ENCODE data around the gene EPHA1.
"Not testable (repeated sequence)": the region's sequence is repeated elsewhere in the genome, so short reads cannot be mapped to it uniquely, and the experiment has no call there.

Gene EPHA1

GRCh38 chr7:143411976-143412708, 3.5 kb upstream of the EPHA1 start:
- no peak for TF ChIP-seq Cebpa-rat (IDR thresholded peaks at IDR 0.05)

DNA sequence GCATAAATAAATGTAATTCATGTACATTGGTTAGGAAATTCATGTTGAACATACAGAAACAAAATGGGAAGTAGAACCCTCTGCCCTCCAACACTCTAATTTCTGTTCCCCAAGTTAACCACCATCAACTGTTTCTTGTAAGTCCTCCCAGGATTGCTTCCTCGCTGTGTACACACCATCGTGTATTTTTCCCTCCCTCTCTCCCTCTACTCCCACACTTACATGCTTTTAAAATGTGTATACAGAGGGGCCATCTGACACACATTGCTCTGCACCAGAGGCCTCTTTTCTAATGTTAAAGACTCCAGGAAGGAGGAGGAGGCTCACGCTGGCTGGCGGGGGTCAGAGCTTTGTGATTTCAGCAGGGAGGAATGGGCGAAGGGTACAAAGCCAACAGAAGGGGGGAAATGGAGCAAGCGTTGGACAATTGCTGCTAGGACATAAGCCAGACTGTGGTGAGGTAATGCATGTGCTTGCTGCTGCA, 1.9 kb upstream of the EPHA1 start:
- Histone ChIP-seq H3K27ac (peak overlapping the region in 9 of 11 experiments; percentile 7 to 87 (median 48); a peak in 13 of 22 replicates), H3K36me3 (no peaks in the 10 kb centered on the region), H3K9me3 (replicated peaks in 1 of 11) (peaks cover 0 to 17% (median 0%) of the 10 kb centered on the region in 11 experiments; a peak in 3 of 22 replicates), H3K27me3 (peaks cover 0 to 12% (median 0%) of the 10 kb centered on the region in 11 experiments; a peak in 5 of 22 replicates), H3K4me3 (peak overlapping the region in 4 of 10 experiments; percentile 9 to 36 (median 32); a peak in 4 of 20 replicates), H3K4me1 (peaks cover 44 to 98% (median 84%) of the 10 kb centered on the region in 10 experiments), H4K20me1 (no peaks in the 10 kb centered on the region), H3K9ac (peak overlapping the region in 4 of 11 experiments; percentile 37 to 72 (median 60); a peak in 5 of 22 replicates), H3K4me2 (peak overlapping the region; percentile 52 to 92 (median 73); a peak in 21 of 22 replicates)
- no peak for TF ChIP-seq Cebpa-rat (IDR thresholded peaks at IDR 0.05)

More at GRCh38 chr7:143411976-143412708, 3.5 kb upstream of the EPHA1 start:
- peaks cover 0 to 17% (median 0%) of the 10 kb centered on the region in 11 experiments; a peak in 3 of 22 replicates for H3K9me3 ChIP-seq (replicated peaks in 1 of 11)
- peak overlapping the region in 2 of 10 experiments; percentile 13 to 19; a peak in 1 of 20 replicates for H3K4me3 ChIP-seq
- H3K4me2 ChIP-seq = peak overlapping the region; percentile 60 to 92 (median 70)
- no peaks in the 10 kb centered on the region for H3K36me3 ChIP-seq
- peaks cover 0 to 12% (median 0%) of the 10 kb centered on the region in 11 experiments; a peak in 5 of 22 replicates for H3K27me3 ChIP-seq
- no peaks in the 10 kb centered on the region for H4K20me1 ChIP-seq
- peaks cover 53 to 97% (median 85%) of the 10 kb centered on the region in 10 experiments for H3K4me1 ChIP-seq
- H3K27ac ChIP-seq = peak overlapping the region in 8 of 11 experiments; percentile 9 to 87 (median 26); a peak in 11 of 22 replicates
- H3K9ac ChIP-seq = 0 out of 22 replicates have a peak overlapping the region, but pooled peaks of 2 of the 11 experiments have one; percentile 3 to 13

DNA sequence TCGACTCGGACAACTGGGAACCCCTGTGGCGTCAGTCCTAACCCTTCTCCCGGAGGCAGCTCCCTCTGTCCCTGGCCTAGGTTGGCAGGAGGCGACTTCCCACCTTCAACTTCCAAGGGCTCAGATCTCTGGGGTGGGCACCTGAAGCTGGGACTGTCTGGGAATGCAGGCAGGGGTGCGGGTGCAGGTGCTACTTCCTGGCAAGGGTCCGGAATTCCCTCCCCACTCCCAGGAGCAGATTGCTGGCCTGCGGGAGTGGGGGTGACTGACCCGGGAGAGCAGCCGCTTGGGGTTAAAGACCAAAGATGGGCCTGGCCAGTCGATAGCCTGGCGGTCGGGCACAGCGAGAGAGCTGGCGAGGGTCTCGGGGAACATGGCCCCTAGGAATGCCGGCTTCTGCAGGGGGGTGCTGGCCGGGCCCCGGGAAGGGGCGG, 387 bp downstream of the EPHA1 start:
- peaks cover 0 to 5% (median 0%) of the 10 kb centered on the region in 11 experiments; a peak in 2 of 22 replicates for H3K9me3 ChIP-seq (replicated peaks in 1 of 11)
- H3K4me3 ChIP-seq = peak overlapping the region in 6 of 10 experiments; percentile 9 to 66 (median 38); a peak in 8 of 20 replicates
- H3K4me2 ChIP-seq = peak overlapping the region; percentile 34 to 99 (median 88)
- no peaks in the 10 kb centered on the region for H4K20me1 ChIP-seq
- no peaks in the 10 kb centered on the region for H3K36me3 ChIP-seq
- peak overlapping the region in 4 of 11 experiments; percentile 23 to 62 (median 42); a peak in 8 of 22 replicates for H3K27ac ChIP-seq
- TF ChIP-seq Cebpa-rat (IDR thresholded peaks at IDR 0.05) = no peak
- H3K9ac ChIP-seq = peak overlapping the region in 5 of 11 experiments; percentile 26 to 65 (median 54); a peak in 9 of 22 replicates
- H3K27me3 ChIP-seq = peaks cover 0 to 12% (median 0%) of the 10 kb centered on the region in 11 experiments; a peak in 5 of 22 replicates
- H3K4me1 ChIP-seq = peaks cover 43 to 85% (median 66%) of the 10 kb centered on the region in 10 experiments

DNA sequence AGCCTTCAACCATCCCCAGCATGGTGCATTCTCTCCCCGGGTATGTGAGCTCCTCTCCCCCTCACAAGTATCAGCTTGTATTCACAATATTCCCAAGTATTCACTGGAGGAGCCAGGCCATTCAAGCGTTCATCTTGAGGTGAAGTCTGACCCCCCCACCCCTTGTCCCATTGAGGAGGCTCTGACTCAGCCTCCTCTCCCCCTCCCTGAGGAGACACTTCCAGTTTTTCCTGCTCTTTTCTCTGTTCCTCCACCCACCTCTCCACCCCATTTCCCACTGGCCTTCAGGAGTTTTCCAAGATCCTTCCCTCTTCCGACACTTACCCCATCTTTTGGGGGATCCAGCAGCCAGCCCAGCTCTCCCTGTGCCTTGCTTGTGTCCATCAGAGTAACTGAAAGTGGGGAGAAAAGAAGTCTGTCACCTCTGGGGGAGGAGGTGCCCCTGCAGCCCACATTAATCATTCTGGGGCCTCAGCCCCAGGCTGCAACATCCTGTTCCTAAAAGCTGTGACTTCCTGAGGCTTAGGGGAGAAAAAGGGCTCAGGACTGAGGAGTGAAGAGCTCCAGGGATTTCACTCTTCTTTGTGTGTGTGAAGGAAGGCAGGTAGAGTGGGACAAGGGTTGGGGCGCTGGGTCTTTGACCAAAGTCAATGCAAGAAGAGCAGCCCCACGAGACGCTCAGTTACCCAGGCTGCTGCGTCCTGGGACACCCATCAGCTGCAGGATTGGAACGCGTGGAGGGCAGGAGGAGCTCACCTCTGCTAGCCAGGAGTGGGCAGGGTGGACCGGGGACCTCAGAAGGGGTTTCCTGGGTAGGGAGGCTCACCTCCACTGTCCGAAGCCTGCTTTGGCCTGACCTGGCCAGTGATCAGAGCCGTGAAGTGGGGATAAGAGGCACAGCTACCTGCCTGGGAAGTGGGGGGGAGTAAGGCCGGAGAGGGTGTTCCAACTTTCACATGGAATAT, 1.1 kb downstream of the EPHA1 start:
- H3K36me3 ChIP-seq = no peaks in the 10 kb centered on the region
- H3K4me2 ChIP-seq = peak overlapping the region; percentile 34 to 99 (median 88)
- H3K9ac ChIP-seq = peak overlapping the region in 5 of 11 experiments; percentile 26 to 65 (median 54); a peak in 10 of 22 replicates
- H3K4me1 ChIP-seq = peaks cover 37 to 78% (median 59%) of the 10 kb centered on the region in 10 experiments
- H3K9me3 ChIP-seq (replicated peaks in 1 of 11) = 0 out of 22 replicates have a peak, but pooled peaks cover 0 to 4% (median 0%) of the 10 kb centered on the region in 11 experiments
- H4K20me1 ChIP-seq = no peaks in the 10 kb centered on the region
- peak overlapping the region in 6 of 10 experiments; percentile 9 to 66 (median 38); a peak in 9 of 20 replicates for H3K4me3 ChIP-seq
- peaks cover 0 to 12% (median 0%) of the 10 kb centered on the region in 11 experiments; a peak in 5 of 22 replicates for H3K27me3 ChIP-seq
- no peak for TF ChIP-seq Cebpa-rat (IDR thresholded peaks at IDR 0.05)
- H3K27ac ChIP-seq = peak overlapping the region in 5 of 11 experiments; percentile 7 to 62 (median 40); a peak in 9 of 22 replicates

DNA sequence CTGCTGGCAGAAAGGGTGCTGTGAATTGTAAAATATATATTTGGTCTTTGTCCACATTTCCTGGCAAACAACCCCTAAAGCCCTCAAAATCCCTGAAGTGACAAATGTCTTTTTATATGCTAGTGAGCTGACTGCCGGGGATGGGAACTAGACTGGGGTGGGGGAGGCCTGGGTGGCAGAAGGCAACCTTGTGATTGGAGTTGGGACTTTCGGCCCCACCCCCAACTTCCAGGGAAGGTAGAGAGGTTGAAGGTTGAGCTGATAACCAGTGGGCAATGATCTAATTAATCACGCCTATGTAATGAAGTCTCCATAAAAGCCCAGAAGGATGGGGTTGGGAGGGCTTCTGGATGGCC, 2.7 kb downstream of the EPHA1 start:
- Histone ChIP-seq H3K27me3 (peaks cover 0 to 12% (median 0%) of the 10 kb centered on the region in 11 experiments; a peak in 5 of 22 replicates), H3K4me1 (peaks cover 22 to 62% (median 43%) of the 10 kb centered on the region in 10 experiments), H3K27ac (no peak overlapping the region), H3K4me3 (no peak overlapping the region), H3K9me3 (replicated peaks in 1 of 11) (0 out of 22 replicates have a peak, but pooled peaks cover 0 to 4% (median 0%) of the 10 kb centered on the region in 11 experiments), H3K4me2 (peak overlapping the region in 4 of 11 experiments; percentile 88 to 99 (median 96); a peak in 9 of 22 replicates), H4K20me1 (no peaks in the 10 kb centered on the region), H3K9ac (no peak overlapping the region), H3K36me3 (no peaks in the 10 kb centered on the region)
- TF ChIP-seq Cebpa-rat (IDR thresholded peaks at IDR 0.05) = no peak

DNA sequence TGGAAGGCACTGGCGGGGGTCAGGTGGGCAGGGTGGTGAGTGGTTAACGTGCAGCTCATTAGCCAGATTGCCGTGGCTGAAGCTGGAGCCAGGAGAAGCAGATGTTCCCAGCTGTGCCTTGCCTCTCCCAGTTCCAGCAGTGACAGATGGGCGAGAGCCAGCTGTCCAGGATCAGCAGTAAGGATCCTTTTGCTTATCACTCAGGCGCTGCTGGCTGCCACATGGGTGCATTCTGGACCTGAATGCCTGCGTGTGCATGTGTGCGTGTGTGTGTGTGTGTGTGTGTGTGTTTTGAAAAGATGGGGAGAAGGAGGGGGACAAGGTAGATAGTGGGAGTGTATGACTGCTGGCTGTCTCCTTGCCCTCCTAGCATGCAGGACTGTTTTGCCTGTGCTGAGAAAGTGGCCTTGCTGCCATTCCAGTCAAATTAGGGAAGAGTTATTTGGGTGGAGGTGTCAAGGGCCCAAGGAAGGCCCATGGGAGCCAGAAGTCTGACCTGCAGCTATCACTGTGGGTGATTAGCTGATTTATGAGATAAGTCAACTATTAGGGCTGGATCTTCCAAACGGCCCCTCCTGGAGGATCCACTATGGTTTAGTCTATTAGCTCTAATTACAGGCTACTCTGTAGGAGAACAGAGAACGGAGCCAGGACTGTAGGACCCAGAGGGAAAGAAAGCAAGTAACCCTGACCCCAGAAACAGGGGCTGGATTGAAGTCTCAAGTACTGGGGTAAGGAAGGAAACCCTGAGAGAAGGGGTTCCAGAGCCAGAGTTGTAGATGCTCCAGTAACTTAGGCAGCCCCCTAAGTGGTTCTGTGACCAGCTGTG, 3.3 kb downstream of the EPHA1 start:
- H3K9me3 ChIP-seq (replicated peaks in 1 of 11) = 0 out of 22 replicates have a peak, but pooled peaks cover 0 to 4% (median 0%) of the 10 kb centered on the region in 11 experiments
- H3K4me1 ChIP-seq = peaks cover 17 to 56% (median 38%) of the 10 kb centered on the region in 10 experiments
- H3K27ac ChIP-seq = no peak overlapping the region
- peaks cover 0 to 12% (median 0%) of the 10 kb centered on the region in 11 experiments; a peak in 5 of 22 replicates for H3K27me3 ChIP-seq
- peak overlapping the region in 4 of 11 experiments; percentile 88 to 99 (median 96); a peak in 7 of 22 replicates for H3K4me2 ChIP-seq
- H4K20me1 ChIP-seq = no peaks in the 10 kb centered on the region
- no peaks in the 10 kb centered on the region for H3K36me3 ChIP-seq
- no peak overlapping the region for H3K4me3 ChIP-seq
- no peak overlapping the region for H3K9ac ChIP-seq
- no peak for TF ChIP-seq Cebpa-rat (IDR thresholded peaks at IDR 0.05)

- not testable (repeated sequence) for H3K4me2 ChIP-seq; H3K27ac ChIP-seq; H3K9me3 ChIP-seq (replicated peaks in 1 of 11); H3K9ac ChIP-seq; H4K20me1 ChIP-seq; H3K4me3 ChIP-seq; H3K36me3 ChIP-seq; H3K27me3 ChIP-seq
- H3K4me1 ChIP-seq = peaks cover 0 to 28% (median 10%) of the 10 kb centered on the region in 10 experiments; a peak in 16 of 20 replicates
Measured at GRCh38 chr7:143402233-143402632, 6.4 kb downstream of the EPHA1 start.
